Caco-2 (cell line): ENCODE results near the gene GBP6. TPM values are rescaled to one million over a fixed set of nuclear protein-coding genes. Genes with fewer than 3 reads are reported as not detected.

Experiments used
- BruUV-seq: library from RNA; stranded (reverse); fragments of 400-500 nt; replicated peaks from 2 replicates; lab custom pipeline; 2021; lab: Mats Ljungman, UMichigan
- CTCF ChIA-PET: fragments of 300-600 bp; sonication (Branson Sonifier 250); formaldehyde crosslinking; loops from one replicate; lab custom pipeline; 2022; ENCODE audit warnings: antibody characterized with exemption; lab: Charles Lee
- POLR2A ChIA-PET: fragments of 300-600 bp; sonication (Branson Sonifier 250); formaldehyde crosslinking; loops from one replicate; lab custom pipeline; 2022; ENCODE audit warnings: antibody characterized with exemption; lab: Charles Lee
- DNase-seq, 2 experiments: peaks; one replicate each; pipeline versions ENCODE4 v3.0.0 to v3.0.0-alpha.2; 2020 to 2022
- H3K27me3 ChIP-seq: replicated peaks from 2 replicates; pipeline ENCODE4 v1.6.0; 2011; ENCODE audit warnings: low read length; ENCODE audit not compliant: control insufficient read depth, insufficient read depth
- H3K36me3 ChIP-seq: 2 replicates; pipeline ENCODE4 v1.5.1; 2011; ENCODE audit warnings: low read length; ENCODE audit not compliant: control insufficient read depth, insufficient read depth
- H3K4me1 ChIP-seq: fragments of 250-450 bp; sonication (Bioruptor Pico); 2 replicates; pipeline ENCODE4 v1.5.1; 2020; ENCODE audit warnings: mild to moderate bottlenecking
- H3K4me3 ChIP-seq: 2 replicates; pipeline ENCODE4 v1.5.1; 2011; ENCODE audit warnings: low read depth, mild to moderate bottlenecking, control low read depth, low read length
- H3K9me3 ChIP-seq: fragments of 250-450 bp; sonication (Bioruptor Pico); 2 replicates; pipeline ENCODE4 v1.5.1; 2020; ENCODE audit warnings: mild to moderate bottlenecking, moderate library complexity
- H3K27ac Mint-ChIP-seq: one replicate; pipeline ENCODE4 v1.8.0; 2022; ENCODE audit warnings: mixed read lengths; ENCODE audit not compliant: unreplicated experiment
- H3K27me3 Mint-ChIP-seq: one replicate; pipeline ENCODE4 v1.8.0; 2022; ENCODE audit warnings: mixed read lengths; ENCODE audit not compliant: insufficient read depth, unreplicated experiment
- H3K36me3 Mint-ChIP-seq: one replicate; pipeline ENCODE4 v1.8.0; 2022; ENCODE audit warnings: mild to moderate bottlenecking, mixed read lengths; ENCODE audit not compliant: insufficient read depth, unreplicated experiment
- H3K4me1 Mint-ChIP-seq: one replicate; pipeline ENCODE4 v1.8.0; 2022; ENCODE audit warnings: low read depth, mixed read lengths; ENCODE audit not compliant: unreplicated experiment
- H3K4me3 Mint-ChIP-seq: one replicate; pipeline ENCODE4 v1.8.0; 2022; ENCODE audit warnings: mild to moderate bottlenecking, moderate library complexity, mixed read lengths; ENCODE audit not compliant: unreplicated experiment
- H3K9me3 Mint-ChIP-seq: one replicate; pipeline ENCODE4 v1.8.0; 2022; ENCODE audit warnings: mixed read lengths; ENCODE audit not compliant: unreplicated experiment
- intact Hi-C: fragments of 100-400 bp; cut with micrococcal nuclease; formaldehyde crosslinking; loops from one replicate; pipeline ENCODE4 v1.10.0; 2022; ENCODE audit not compliant: unreplicated experiment
- total RNA-seq: library from RNA; stranded (reverse); gene quantifications from 2 replicates; pipeline ENCODE4 v1.2.3, GENCODE V29; 2022
- TF ChIP-seq, protein P1 (sequence below), 2 experiments: fragments of 200-600 bp in 1 of 2; IDR thresholded peaks; 1 replicate in 1 of 2; 2 replicates in 1 of 2; pipeline versions ENCODE4 v1.5.1 to v1.8.0; 2011 to 2022; ENCODE audit warnings: antibody characterized with exemption in 1 of 2, control low read depth in 1 of 2, inconsistent platforms in 1 of 2, low read depth in 1 of 2, low read length in 1 of 2, mild to moderate bottlenecking in 1 of 2, moderate library complexity in 1 of 2; ENCODE audit not compliant: insufficient read depth in 1 of 2, severe bottlenecking in 1 of 2, unreplicated experiment in 1 of 2

The GBP6 gene
- total RNA-seq, 1 experiment from 2014 or later, result not detected

DNA sequence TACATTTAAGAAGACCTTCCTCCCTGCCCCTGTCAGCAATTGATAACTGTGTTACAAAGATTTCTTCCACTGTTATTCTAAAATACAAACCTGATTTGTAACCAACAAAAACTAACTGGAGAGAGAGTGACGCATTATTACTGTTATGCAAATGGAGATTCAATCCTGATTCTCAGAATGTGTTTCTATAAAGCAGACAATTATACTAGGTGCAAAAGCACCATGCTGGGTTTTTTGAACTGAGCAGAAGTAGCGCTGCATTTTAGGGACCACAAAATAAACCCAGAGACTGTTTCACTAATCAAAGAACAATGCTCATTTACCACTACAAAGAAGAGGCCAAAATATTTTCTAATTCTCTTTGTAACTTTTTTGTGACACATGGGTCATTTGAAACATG, 13.6 kb upstream of the GBP6 start:
- H3K4me3 ChIP-seq, result no peak overlapping the region
- H3K9me3 Mint-ChIP-seq, result no peaks in the 10 kb centered on the region
- H3K27me3 Mint-ChIP-seq, result no peaks in the 10 kb centered on the region
- H3K9me3 ChIP-seq, result no peaks in the 10 kb centered on the region
- no peaks in the 10 kb centered on the region for H3K4me1 ChIP-seq
- no peak for DNase-seq
- ChIA-PET CTCF (no interaction called here), POLR2A (no interaction called here)
- no TSS peak for BruUV-seq
- no peaks in the 10 kb centered on the region for H3K36me3 Mint-ChIP-seq
- intact Hi-C loops, result no loop called here
- TF ChIP-seq, protein P1, sequence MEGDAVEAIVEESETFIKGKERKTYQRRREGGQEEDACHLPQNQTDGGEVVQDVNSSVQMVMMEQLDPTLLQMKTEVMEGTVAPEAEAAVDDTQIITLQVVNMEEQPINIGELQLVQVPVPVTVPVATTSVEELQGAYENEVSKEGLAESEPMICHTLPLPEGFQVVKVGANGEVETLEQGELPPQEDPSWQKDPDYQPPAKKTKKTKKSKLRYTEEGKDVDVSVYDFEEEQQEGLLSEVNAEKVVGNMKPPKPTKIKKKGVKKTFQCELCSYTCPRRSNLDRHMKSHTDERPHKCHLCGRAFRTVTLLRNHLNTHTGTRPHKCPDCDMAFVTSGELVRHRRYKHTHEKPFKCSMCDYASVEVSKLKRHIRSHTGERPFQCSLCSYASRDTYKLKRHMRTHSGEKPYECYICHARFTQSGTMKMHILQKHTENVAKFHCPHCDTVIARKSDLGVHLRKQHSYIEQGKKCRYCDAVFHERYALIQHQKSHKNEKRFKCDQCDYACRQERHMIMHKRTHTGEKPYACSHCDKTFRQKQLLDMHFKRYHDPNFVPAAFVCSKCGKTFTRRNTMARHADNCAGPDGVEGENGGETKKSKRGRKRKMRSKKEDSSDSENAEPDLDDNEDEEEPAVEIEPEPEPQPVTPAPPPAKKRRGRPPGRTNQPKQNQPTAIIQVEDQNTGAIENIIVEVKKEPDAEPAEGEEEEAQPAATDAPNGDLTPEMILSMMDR (IDR thresholded peaks at IDR 0.05; ENCODE audit: insufficient read depth in 1 of 2, low read depth in 1 of 2, low read length in 1 of 2, severe bottlenecking in 1 of 2, unreplicated experiment in 1 of 2), result no peak
- H3K27ac Mint-ChIP-seq, result no peak overlapping the region
- H3K27me3 ChIP-seq, result no peaks in the 10 kb centered on the region
- no peaks in the 10 kb centered on the region for H3K4me1 Mint-ChIP-seq
- H3K4me3 Mint-ChIP-seq, result no peak overlapping the region
- H3K36me3 ChIP-seq, result no peaks in the 10 kb centered on the region

DNA sequence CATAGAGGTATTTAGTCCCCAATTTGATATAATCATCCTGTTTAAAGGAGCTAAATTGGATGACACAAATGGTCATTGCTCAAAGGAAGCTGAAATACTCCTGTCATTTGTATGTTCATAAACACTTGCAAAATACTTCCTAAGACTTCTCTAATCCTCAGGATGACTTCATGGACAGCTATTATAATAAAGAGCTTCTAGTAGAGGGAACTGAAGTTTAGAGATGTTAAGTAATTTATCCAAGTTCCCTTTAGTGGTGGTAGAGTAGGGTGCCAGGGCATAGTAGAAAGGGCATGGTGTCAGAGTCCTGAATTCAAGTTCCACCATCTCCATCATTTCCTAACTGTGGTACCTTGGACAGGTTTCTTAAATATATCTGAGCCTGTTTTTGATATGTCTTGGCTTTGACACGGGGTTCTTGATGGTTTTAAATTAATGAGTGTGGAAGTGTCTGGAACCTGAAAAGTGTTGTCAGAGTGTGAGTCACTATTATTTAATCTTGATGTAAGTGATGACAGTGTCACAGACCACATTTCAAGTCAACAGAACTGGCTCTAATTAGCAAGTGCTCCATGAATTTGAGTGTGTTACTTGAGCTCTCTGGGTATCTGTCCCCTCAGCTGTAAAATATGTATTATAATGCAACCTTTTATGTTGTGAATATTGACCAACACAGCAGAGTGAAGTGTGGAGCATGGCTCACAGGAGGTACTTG, 12.1 kb upstream of the GBP6 start:
- Mint-ChIP-seq H3K4me1 (no peaks in the 10 kb centered on the region), H3K4me3 (no peak overlapping the region), H3K27ac (no peak overlapping the region), H3K9me3 (no peaks in the 10 kb centered on the region), H3K36me3 (no peaks in the 10 kb centered on the region), H3K27me3 (no peaks in the 10 kb centered on the region)
- H3K36me3 ChIP-seq, result no peaks in the 10 kb centered on the region
- BruUV-seq, result no TSS peak
- H3K4me1 ChIP-seq, result peaks cover 5% of the 10 kb centered on the region
- no peaks in the 10 kb centered on the region for H3K9me3 ChIP-seq
- intact Hi-C loops, result no loop called here
- H3K4me3 ChIP-seq, result no peak overlapping the region
- no peaks in the 10 kb centered on the region for H3K27me3 ChIP-seq
- ChIA-PET POLR2A (no interaction called here), CTCF (no interaction called here)
- no peak for DNase-seq
- TF ChIP-seq, protein P1 (IDR thresholded peaks at IDR 0.05; ENCODE audit: insufficient read depth in 1 of 2, low read depth in 1 of 2, low read length in 1 of 2, severe bottlenecking in 1 of 2, unreplicated experiment in 1 of 2), result no peak

DNA sequence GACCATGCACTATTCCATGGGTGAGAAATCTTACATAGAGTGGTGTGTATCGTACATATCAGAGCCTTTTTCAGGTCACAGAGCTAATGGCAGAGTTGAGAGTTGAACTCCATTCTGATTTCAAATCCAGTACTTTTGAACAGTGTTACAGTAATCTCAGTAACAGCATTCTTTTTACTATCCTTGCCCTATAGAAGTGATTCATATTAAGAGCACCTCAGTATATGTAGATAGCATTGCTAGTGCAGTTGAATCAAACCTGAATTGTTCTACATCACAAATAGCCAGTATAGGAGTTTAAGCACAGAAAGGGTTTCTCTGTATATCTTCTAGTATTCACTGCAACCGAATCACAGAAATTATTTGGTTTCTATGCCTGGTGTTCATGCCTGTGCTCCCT, 11.4 kb upstream of the GBP6 start:
- H3K27ac Mint-ChIP-seq, result no peak overlapping the region

More for the DNA sequence above, 11.4 kb upstream of the GBP6 start:
- no TSS peak for BruUV-seq
- TF ChIP-seq, protein P1 (IDR thresholded peaks at IDR 0.05; ENCODE audit: insufficient read depth in 1 of 2, low read depth in 1 of 2, low read length in 1 of 2, severe bottlenecking in 1 of 2, unreplicated experiment in 1 of 2), result no peak
- ChIA-PET POLR2A (no interaction called here), CTCF (no interaction called here)
- H3K36me3 Mint-ChIP-seq, result no peaks in the 10 kb centered on the region
- H3K9me3 Mint-ChIP-seq, result no peaks in the 10 kb centered on the region
- peaks cover 5% of the 10 kb centered on the region for H3K4me1 Mint-ChIP-seq
- Histone ChIP-seq H3K27me3 (no peaks in the 10 kb centered on the region), H3K36me3 (no peaks in the 10 kb centered on the region), H3K4me3 (no peak overlapping the region), H3K9me3 (no peaks in the 10 kb centered on the region), H3K4me1 (peaks cover 11% of the 10 kb centered on the region)
- H3K27me3 Mint-ChIP-seq, result no peaks in the 10 kb centered on the region
- DNase-seq, result no peak
- no peak overlapping the region for H3K4me3 Mint-ChIP-seq
- intact Hi-C loops, result no loop called here
